ENCODE data around the gene GALK1. TPM values are rescaled to one million over a fixed set of nuclear protein-coding genes. Genes with fewer than 3 reads are reported as not detected.

Gene GALK1
- total and polyA plus RNA-seq, 2 of the 13 experiments (the other 11 are each of a cell fraction or from before 2014, with no cell fraction given): 59.9 to 93.6 TPM

DNA sequence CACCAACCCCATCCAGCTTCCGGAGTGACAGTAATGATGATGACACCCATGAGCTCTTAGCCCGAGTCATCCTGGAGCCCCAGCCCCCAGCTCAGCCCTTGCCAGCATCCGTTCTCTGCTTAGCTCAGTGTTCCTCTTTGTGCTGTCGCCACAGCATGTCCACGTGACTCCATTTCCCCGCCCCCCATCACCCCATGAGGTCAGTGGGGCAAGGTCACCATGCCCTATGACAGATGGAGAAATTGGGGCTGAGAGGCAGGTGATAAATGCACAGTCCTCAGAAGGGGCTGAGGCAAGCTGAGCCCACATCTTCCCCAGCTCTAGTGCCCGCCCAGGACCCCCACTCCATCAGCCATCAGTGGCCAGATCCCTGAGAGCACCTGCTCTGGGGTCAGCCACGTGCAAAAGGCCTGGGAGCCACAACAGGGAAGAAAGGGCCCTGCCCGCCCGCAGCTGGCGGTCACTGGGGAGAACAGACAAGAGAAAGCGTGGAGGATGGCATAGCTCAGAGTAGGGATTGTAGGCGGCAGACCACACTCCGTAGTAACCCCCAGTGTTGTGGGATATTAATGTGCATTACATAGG lies 26.7 kb downstream of the GALK1 start (continued):
- TF ChIP-seq JDP2 (CRISPR knock-in tag; IDR thresholded peaks at IDR 0.05; ENCODE audit: borderline replicate concordance): no peak
- TF ChIP-seq IRF2 (CRISPR knock-in tag; IDR thresholded peaks at IDR 0.05): peak; percentile 68; the same call in 1 of the 2 replicates
- TF ChIP-seq, protein P1, sequence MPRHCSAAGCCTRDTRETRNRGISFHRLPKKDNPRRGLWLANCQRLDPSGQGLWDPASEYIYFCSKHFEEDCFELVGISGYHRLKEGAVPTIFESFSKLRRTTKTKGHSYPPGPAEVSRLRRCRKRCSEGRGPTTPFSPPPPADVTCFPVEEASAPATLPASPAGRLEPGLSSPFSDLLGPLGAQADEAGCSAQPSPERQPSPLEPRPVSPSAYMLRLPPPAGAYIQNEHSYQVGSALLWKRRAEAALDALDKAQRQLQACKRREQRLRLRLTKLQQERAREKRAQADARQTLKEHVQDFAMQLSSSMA (CRISPR knock-in tag; IDR thresholded peaks at IDR 0.05): no peak
- peak; percentile 83 for TF ChIP-seq NR2C2 (CRISPR knock-in tag; IDR thresholded peaks at IDR 0.05; ENCODE audit: borderline replicate concordance)
- TF ChIP-seq, protein P2, sequence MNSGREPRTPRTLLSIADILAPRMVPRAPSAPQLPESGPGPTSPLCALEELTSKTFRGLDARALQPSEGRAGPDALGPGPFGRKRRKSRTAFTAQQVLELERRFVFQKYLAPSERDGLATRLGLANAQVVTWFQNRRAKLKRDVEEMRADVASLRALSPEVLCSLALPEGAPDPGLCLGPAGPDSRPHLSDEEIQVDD (CRISPR knock-in tag; IDR thresholded peaks at IDR 0.05; ENCODE audit: borderline replicate concordance): no peak
- TF ChIP-seq HNRNPH1 (optimal IDR thresholded peaks at IDR 0.05; ENCODE audit: low read depth, low read length): no peak
- TF ChIP-seq, protein P3, sequence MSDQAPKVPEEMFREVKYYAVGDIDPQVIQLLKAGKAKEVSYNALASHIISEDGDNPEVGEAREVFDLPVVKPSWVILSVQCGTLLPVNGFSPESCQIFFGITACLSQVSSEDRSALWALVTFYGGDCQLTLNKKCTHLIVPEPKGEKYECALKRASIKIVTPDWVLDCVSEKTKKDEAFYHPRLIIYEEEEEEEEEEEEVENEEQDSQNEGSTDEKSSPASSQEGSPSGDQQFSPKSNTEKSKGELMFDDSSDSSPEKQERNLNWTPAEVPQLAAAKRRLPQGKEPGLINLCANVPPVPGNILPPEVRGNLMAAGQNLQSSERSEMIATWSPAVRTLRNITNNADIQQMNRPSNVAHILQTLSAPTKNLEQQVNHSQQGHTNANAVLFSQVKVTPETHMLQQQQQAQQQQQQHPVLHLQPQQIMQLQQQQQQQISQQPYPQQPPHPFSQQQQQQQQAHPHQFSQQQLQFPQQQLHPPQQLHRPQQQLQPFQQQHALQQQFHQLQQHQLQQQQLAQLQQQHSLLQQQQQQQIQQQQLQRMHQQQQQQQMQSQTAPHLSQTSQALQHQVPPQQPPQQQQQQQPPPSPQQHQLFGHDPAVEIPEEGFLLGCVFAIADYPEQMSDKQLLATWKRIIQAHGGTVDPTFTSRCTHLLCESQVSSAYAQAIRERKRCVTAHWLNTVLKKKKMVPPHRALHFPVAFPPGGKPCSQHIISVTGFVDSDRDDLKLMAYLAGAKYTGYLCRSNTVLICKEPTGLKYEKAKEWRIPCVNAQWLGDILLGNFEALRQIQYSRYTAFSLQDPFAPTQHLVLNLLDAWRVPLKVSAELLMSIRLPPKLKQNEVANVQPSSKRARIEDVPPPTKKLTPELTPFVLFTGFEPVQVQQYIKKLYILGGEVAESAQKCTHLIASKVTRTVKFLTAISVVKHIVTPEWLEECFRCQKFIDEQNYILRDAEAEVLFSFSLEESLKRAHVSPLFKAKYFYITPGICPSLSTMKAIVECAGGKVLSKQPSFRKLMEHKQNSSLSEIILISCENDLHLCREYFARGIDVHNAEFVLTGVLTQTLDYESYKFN (CRISPR knock-in tag; conservative IDR thresholded peaks at IDR 0.05): peak; percentile 62
- no peak for TF ChIP-seq RBM22 (optimal IDR thresholded peaks at IDR 0.05; ENCODE audit: low read length)
- TF ChIP-seq ZNF850 (CRISPR knock-in tag; conservative IDR thresholded peaks at IDR 0.05): no peak
- TF ChIP-seq ONECUT2 (CRISPR knock-in tag; IDR thresholded peaks at IDR 0.05): no peak
- TF ChIP-seq, protein P4, sequence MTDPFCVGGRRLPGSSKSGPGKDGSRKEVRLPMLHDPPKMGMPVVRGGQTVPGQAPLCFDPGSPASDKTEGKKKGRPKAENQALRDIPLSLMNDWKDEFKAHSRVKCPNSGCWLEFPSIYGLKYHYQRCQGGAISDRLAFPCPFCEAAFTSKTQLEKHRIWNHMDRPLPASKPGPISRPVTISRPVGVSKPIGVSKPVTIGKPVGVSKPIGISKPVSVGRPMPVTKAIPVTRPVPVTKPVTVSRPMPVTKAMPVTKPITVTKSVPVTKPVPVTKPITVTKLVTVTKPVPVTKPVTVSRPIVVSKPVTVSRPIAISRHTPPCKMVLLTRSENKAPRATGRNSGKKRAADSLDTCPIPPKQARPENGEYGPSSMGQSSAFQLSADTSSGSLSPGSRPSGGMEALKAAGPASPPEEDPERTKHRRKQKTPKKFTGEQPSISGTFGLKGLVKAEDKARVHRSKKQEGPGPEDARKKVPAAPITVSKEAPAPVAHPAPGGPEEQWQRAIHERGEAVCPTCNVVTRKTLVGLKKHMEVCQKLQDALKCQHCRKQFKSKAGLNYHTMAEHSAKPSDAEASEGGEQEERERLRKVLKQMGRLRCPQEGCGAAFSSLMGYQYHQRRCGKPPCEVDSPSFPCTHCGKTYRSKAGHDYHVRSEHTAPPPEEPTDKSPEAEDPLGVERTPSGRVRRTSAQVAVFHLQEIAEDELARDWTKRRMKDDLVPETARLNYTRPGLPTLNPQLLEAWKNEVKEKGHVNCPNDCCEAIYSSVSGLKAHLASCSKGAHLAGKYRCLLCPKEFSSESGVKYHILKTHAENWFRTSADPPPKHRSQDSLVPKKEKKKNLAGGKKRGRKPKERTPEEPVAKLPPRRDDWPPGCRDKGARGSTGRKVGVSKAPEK (CRISPR knock-in tag; IDR thresholded peaks at IDR 0.05; ENCODE audit: borderline replicate concordance): no peak
- TF ChIP-seq ZNF260 (CRISPR knock-in tag; IDR thresholded peaks at IDR 0.05; ENCODE audit: borderline replicate concordance, low read depth): no peak
- TF ChIP-seq, protein P5, sequence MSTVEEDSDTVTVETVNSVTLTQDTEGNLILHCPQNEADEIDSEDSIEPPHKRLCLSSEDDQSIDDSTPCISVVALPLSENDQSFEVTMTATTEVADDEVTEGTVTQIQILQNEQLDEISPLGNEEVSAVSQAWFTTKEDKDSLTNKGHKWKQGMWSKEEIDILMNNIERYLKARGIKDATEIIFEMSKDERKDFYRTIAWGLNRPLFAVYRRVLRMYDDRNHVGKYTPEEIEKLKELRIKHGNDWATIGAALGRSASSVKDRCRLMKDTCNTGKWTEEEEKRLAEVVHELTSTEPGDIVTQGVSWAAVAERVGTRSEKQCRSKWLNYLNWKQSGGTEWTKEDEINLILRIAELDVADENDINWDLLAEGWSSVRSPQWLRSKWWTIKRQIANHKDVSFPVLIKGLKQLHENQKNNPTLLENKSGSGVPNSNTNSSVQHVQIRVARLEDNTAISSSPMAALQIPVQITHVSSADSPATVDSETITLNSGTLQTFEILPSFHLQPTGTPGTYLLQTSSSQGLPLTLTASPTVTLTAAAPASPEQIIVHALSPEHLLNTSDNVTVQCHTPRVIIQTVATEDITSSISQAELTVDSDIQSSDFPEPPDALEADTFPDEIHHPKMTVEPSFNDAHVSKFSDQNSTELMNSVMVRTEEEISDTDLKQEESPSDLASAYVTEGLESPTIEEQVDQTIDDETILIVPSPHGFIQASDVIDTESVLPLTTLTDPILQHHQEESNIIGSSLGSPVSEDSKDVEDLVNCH (CRISPR knock-in tag; IDR thresholded peaks at IDR 0.05): no peak
- TF ChIP-seq ZNF589 (CRISPR knock-in tag; conservative IDR thresholded peaks at IDR 0.05): no peak
- TF ChIP-seq, protein P6, sequence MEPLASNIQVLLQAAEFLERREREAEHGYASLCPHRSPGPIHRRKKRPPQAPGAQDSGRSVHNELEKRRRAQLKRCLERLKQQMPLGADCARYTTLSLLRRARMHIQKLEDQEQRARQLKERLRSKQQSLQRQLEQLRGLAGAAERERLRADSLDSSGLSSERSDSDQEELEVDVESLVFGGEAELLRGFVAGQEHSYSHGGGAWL (CRISPR knock-in tag; IDR thresholded peaks at IDR 0.05): no peak
- TF ChIP-seq ZIK1 (CRISPR knock-in tag; IDR thresholded peaks at IDR 0.05; ENCODE audit: borderline replicate concordance, low read depth): no peak

Measured in HepG2 (cell line).